DND-41 (cell line): ENCODE results near the gene TGM6.

ENCODE experiments used
- ATAC-seq: fragments of 200-7000 bp; cut with Tn5 transposase; 3 replicates; pipeline ENCODE4 v1.9.1; 2021; ENCODE audit warnings: low read depth; ENCODE audit not compliant: insufficient read depth
- DNase-seq: peaks from one replicate; pipeline ENCODE4 v3.0.0-alpha.2; 2020
- H2AFZ ChIP-seq: 2 replicates; pipeline ENCODE4 v1.6.0; 2012; ENCODE audit warnings: low read depth, low read length
- H3K27ac ChIP-seq: 2 replicates; pipeline ENCODE4 v1.5.1; 2012; ENCODE audit warnings: low read length, inconsistent platforms
- H3K27me3 ChIP-seq: fragments of 200-600 bp; sonication (generic); 2 replicates; pipeline ENCODE4 v1.6.0; 2012; ENCODE audit warnings: low read length, mild to moderate bottlenecking, inconsistent platforms; ENCODE audit not compliant: insufficient read depth, poor library complexity
- H3K36me3 ChIP-seq: 2 replicates; pipeline ENCODE4 v1.5.1; 2012; ENCODE audit warnings: low read length, inconsistent platforms; ENCODE audit not compliant: insufficient read depth
- H3K4me1 ChIP-seq: 2 replicates; pipeline ENCODE4 v1.5.1; 2012; ENCODE audit warnings: mild to moderate bottlenecking, low read length; ENCODE audit not compliant: insufficient read depth
- H3K4me2 ChIP-seq: 2 replicates; pipeline ENCODE4 v1.6.0; 2012; ENCODE audit warnings: mild to moderate bottlenecking, moderate library complexity, low read length, inconsistent platforms; ENCODE audit not compliant: insufficient read depth
- H3K4me3 ChIP-seq, 2 experiments: fragments of 200-600 bp in 1 of 2; shearing (Covaris generic) in 1 of 2; 2 replicates each; pipeline ENCODE4 v1.5.1; 2012 to 2016; ENCODE audit warnings: inconsistent platforms in 2 of 2, low read length in 2 of 2, mild to moderate bottlenecking in 2 of 2, low read depth in 1 of 2, moderate library complexity in 1 of 2
- H3K79me2 ChIP-seq: 2 replicates; pipeline ENCODE4 v1.6.0; 2012; ENCODE audit warnings: low read length, inconsistent platforms; ENCODE audit not compliant: insufficient read depth
- H3K9ac ChIP-seq: 2 replicates; pipeline ENCODE4 v1.6.0; 2012; ENCODE audit warnings: low read depth, mild to moderate bottlenecking, inconsistent platforms, low read length, moderate library complexity
- H3K9me3 ChIP-seq: 2 replicates; pipeline ENCODE4 v1.5.1; 2012; ENCODE audit warnings: low read length, moderate library complexity, mild to moderate bottlenecking, inconsistent platforms; ENCODE audit not compliant: insufficient read depth, severe bottlenecking
- H4K20me1 ChIP-seq: 2 replicates; pipeline ENCODE4 v1.6.0; 2012; ENCODE audit warnings: low read length; ENCODE audit not compliant: insufficient read depth
- EZH2 ChIP-seq: IDR thresholded peaks from 3 replicates; pipeline ENCODE4 v1.6.1; 2012; ENCODE audit warnings: borderline replicate concordance, low read depth, mild to moderate bottlenecking, moderate library complexity, low read length, inconsistent platforms; ENCODE audit not compliant: severe bottlenecking
- TF ChIP-seq, protein P1 (sequence below): IDR thresholded peaks from 2 replicates; pipeline ENCODE4 v1.5.1; 2012; ENCODE audit warnings: borderline replicate concordance, low read length, moderate library complexity, mild to moderate bottlenecking; ENCODE audit not compliant: poor library complexity, severe bottlenecking; ENCODE audit errors: extremely low read depth

The TGM6 gene

DNA sequence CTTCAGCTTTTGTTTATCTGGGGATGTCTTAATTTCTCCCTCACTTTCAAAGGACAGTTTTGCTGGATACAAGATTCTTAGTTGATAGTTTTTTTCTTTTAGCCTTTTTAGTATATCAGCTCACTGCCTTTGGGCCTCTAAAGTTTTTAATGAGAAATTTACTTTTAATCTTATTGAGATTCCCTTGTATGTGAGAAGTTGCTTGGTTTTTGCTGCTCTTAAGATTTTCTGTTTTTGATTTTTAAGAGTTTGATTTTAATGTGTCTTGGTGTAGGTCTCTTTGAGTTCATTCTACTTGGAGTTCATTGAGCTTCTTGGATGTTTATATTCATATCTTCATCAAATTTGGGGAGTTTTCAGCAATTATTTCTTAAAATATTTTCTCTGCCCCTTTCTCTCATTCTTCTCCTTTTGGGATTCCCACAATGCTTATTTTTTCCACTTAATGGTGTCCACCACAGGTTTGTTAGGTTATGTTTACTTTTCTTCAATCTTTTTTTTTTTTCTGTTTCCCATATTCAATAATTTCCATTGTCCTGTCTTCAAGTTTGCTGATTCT is 19.6 kb upstream of the TGM6 start:
- H4K20me1 ChIP-seq: no peaks in the 10 kb centered on the region
- H3K27me3 ChIP-seq: peaks cover 22% of the 10 kb centered on the region
- H3K27ac ChIP-seq: no peak overlapping the region
- H3K9ac ChIP-seq: no peak overlapping the region
- peaks cover 3% of the 10 kb centered on the region for H3K9me3 ChIP-seq
- no peaks in the 10 kb centered on the region for H3K4me1 ChIP-seq
- no peak overlapping the region for H3K4me3 ChIP-seq
- no peaks in the 10 kb centered on the region for H3K36me3 ChIP-seq
- no peak for TF ChIP-seq EZH2
- TF ChIP-seq, protein P1, sequence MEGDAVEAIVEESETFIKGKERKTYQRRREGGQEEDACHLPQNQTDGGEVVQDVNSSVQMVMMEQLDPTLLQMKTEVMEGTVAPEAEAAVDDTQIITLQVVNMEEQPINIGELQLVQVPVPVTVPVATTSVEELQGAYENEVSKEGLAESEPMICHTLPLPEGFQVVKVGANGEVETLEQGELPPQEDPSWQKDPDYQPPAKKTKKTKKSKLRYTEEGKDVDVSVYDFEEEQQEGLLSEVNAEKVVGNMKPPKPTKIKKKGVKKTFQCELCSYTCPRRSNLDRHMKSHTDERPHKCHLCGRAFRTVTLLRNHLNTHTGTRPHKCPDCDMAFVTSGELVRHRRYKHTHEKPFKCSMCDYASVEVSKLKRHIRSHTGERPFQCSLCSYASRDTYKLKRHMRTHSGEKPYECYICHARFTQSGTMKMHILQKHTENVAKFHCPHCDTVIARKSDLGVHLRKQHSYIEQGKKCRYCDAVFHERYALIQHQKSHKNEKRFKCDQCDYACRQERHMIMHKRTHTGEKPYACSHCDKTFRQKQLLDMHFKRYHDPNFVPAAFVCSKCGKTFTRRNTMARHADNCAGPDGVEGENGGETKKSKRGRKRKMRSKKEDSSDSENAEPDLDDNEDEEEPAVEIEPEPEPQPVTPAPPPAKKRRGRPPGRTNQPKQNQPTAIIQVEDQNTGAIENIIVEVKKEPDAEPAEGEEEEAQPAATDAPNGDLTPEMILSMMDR: no peak
- no peak for DNase-seq
- no peaks in the 10 kb centered on the region for H3K79me2 ChIP-seq
- H2AFZ ChIP-seq: no peak overlapping the region
- ATAC-seq: no peak
- H3K4me2 ChIP-seq: no peak overlapping the region

DNA sequence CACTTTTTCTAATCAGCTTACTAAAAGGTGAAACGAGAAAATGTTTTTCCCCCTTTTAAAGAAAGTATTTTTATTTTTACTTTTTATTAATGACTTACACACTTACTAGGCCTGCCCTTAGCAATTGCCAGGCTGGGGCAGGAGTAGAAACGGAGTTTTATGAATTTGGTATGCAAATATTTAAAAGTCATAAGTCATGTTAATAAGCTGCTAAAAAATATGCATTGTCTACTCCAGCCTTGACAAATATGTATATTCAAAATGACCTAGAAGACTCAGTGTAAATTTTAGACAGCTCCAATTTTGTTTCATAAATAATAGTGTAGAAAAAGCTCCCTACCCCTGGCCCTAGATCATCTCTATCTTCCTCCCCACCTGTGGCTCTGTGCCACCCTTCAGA is 17.5 kb upstream of the TGM6 start:
- no peaks in the 10 kb centered on the region for H3K79me2 ChIP-seq
- H3K27me3 ChIP-seq: peaks cover 10% of the 10 kb centered on the region

DNA sequence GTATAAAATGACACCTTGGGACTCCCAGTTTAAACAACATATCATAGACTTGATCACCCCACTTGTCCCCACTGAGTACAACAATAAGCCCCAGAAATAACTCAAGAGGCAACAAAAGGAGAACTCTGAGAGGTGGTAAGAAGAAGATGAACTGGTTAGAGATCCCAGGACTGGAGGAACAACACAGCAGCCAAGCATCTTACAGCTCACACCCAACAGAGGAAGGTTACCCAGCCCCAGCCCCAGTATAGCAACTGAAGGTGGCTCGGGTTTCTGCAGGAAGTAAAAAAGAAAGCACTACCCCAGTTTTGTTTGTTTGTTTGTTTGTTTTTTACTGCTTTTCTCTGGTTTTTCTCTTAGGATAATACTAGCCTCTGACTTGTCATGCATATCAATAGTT is 17.1 kb upstream of the TGM6 start:
- peaks cover 3% of the 10 kb centered on the region for H3K9me3 ChIP-seq
- peaks cover 12% of the 10 kb centered on the region for H3K27me3 ChIP-seq
- no peak overlapping the region for H3K4me3 ChIP-seq
- H3K79me2 ChIP-seq: no peaks in the 10 kb centered on the region
- no peak overlapping the region for H3K4me2 ChIP-seq
- H3K27ac ChIP-seq: no peak overlapping the region
- no peak overlapping the region for H3K9ac ChIP-seq
- H2AFZ ChIP-seq: no peak overlapping the region
- TF ChIP-seq EZH2: no peak
- TF ChIP-seq, protein P1: no peak
- ATAC-seq (no peak), DNase-seq (no peak)
- no peaks in the 10 kb centered on the region for H3K4me1 ChIP-seq
- no peaks in the 10 kb centered on the region for H3K36me3 ChIP-seq
- no peaks in the 10 kb centered on the region for H4K20me1 ChIP-seq

More for the DNA sequence above, 17.5 kb upstream of the TGM6 start:
- Histone ChIP-seq H3K27ac (no peak overlapping the region), H3K9ac (no peak overlapping the region), H4K20me1 (no peaks in the 10 kb centered on the region), H3K4me3 (no peak overlapping the region), H2AFZ (no peak overlapping the region), H3K36me3 (no peaks in the 10 kb centered on the region), H3K4me2 (no peak overlapping the region), H3K4me1 (no peaks in the 10 kb centered on the region), H3K9me3 (peaks cover 3% of the 10 kb centered on the region)
- ATAC-seq (no peak), DNase-seq (no peak)
- TF ChIP-seq, protein P1: no peak
- no peak for TF ChIP-seq EZH2
